K562 (cell line): ENCODE measurements around the gene GRIK1. TPM values are rescaled to one million over a fixed set of nuclear protein-coding genes. Genes with fewer than 3 reads are reported as not detected.

Experiments
- ATAC-seq: fragments of 200-7000 bp; cut with Tn5 transposase; 3 replicates; pipeline ENCODE4 v1.9.1; 2020; ENCODE audit warnings: moderate library complexity
- BruUV-seq: library from RNA; stranded (reverse); fragments of 400-500 nt; replicated peaks from 2 replicates; lab custom pipeline; 2021; lab: Mats Ljungman, UMichigan
- CTCF ChIA-PET: fragments of 300-600 bp; formaldehyde crosslinking; extraction: SDS; loops from one replicate; lab custom pipeline; 2021; ENCODE audit warnings: low intra/inter-chr PET ratio; lab: Yijun Ruan, JAX
- POLR2A ChIA-PET: fragments of 300-600, 350-650 bp; sonication (Branson Sonifier 250); formaldehyde crosslinking; extraction: SDS; loops from one replicate; lab custom pipeline; 2021; ENCODE audit warnings: antibody characterized with exemption, inconsistent platforms; lab: Yijun Ruan, JAX
- DNase-seq, 4 experiments: peaks; one replicate each; pipeline versions ENCODE4 v3.0.0 to v3.0.0-alpha.2; 2011 to 2018; ENCODE audit warnings: low spot score in 3 of 4, mixed read lengths in 3 of 4; ENCODE audit errors: extremely low read depth in 1 of 4
- FAIRE-seq: peaks from 2 replicates; lab custom pipeline; 2011; peaks lifted over from hg19 to GRCh38; lab: Jason Lieb, UNC
- H2AFZ ChIP-seq: 2 replicates; pipeline ENCODE4 v1.6.0; 2011; ENCODE audit warnings: low read depth, low read length, control low read depth, inconsistent platforms
- H3K27ac ChIP-seq: fragments of 200-600 bp; 3 replicates; pipeline ENCODE4 v1.8.0; 2011; ENCODE audit warnings: low read depth, mild to moderate bottlenecking, control low read depth, inconsistent platforms, low read length, moderate library complexity, mixed read lengths; ENCODE audit errors: extremely low read depth
- H3K27me3 ChIP-seq, 2 experiments: fragments of 300-600 bp in 1 of 2; 2 replicates in 1 of 2; 3 replicates in 1 of 2; pipeline versions ENCODE4 v1.6.0 to v1.8.0; 2011; ENCODE audit warnings: inconsistent platforms in 2 of 2, low read length in 2 of 2, mild to moderate bottlenecking in 1 of 2, mixed read lengths in 1 of 2, moderate library complexity in 1 of 2; ENCODE audit not compliant: control insufficient read depth in 2 of 2, insufficient read depth in 2 of 2
- H3K36me3 ChIP-seq: fragments of 300-600 bp; 3 replicates; pipeline ENCODE4 v1.8.0; 2011; ENCODE audit warnings: mild to moderate bottlenecking, low read length, inconsistent platforms; ENCODE audit not compliant: control insufficient read depth, insufficient read depth
- H3K4me1 ChIP-seq, 2 experiments: fragments of 200-600 bp in 1 of 2; replicated peaks in 1 of 2; 2 replicates in 1 of 2; 3 replicates in 1 of 2; pipeline versions ENCODE4 v1.5.1 to v1.8.0; 2011; ENCODE audit warnings: inconsistent platforms in 2 of 2, low read length in 2 of 2, mild to moderate bottlenecking in 1 of 2, mixed read lengths in 1 of 2, moderate library complexity in 1 of 2; ENCODE audit not compliant: control insufficient read depth in 2 of 2, insufficient read depth in 2 of 2
- H3K4me2 ChIP-seq: 2 replicates; pipeline ENCODE4 v1.6.1; 2011; ENCODE audit warnings: low read length, control low read depth, inconsistent platforms, mixed read lengths; ENCODE audit not compliant: insufficient read depth
- H3K4me3 ChIP-seq: fragments of 200-600 bp; sonication (generic), shearing (Covaris generic); 2 replicates; pipeline ENCODE4 v1.5.1; 2016; ENCODE audit warnings: control low read depth, inconsistent platforms
- H3K79me2 ChIP-seq: fragments of 200-600 bp; 3 replicates; pipeline ENCODE4 v1.8.0; 2011; ENCODE audit warnings: low read length, inconsistent platforms; ENCODE audit not compliant: control insufficient read depth, insufficient read depth
- H3K9ac ChIP-seq, 2 experiments: 2 replicates each; pipeline versions ENCODE4 v1.6.0 to v1.6.1; 2011; ENCODE audit warnings: low read depth in 2 of 2, low read length in 2 of 2, control low read depth in 1 of 2, inconsistent platforms in 1 of 2, mild to moderate bottlenecking in 1 of 2, mixed read lengths in 1 of 2; ENCODE audit not compliant: insufficient read depth in 1 of 2
- H3K9me1 ChIP-seq: one replicate; pipeline ENCODE4 v1.6.0; 2011; ENCODE audit warnings: inconsistent platforms, mild to moderate bottlenecking, low read length, moderate library complexity; ENCODE audit not compliant: control insufficient read depth, insufficient read depth
- H3K9me3 ChIP-seq: replicated peaks from 2 replicates; pipeline ENCODE4 v1.5.1; 2011; ENCODE audit warnings: low read depth, low read length, inconsistent platforms; ENCODE audit not compliant: control insufficient read depth, insufficient read depth
- H4K20me1 ChIP-seq: replicated peaks from 2 replicates; pipeline ENCODE4 v1.6.1; 2011; ENCODE audit warnings: low read length, inconsistent platforms, mixed read lengths; ENCODE audit not compliant: control insufficient read depth, insufficient read depth
- ADNP ChIP-seq: fragments of 200-800 bp; sonication (Bioruptor generic); IDR thresholded peaks from 2 replicates; pipeline ENCODE4 v1.6.1; 2016; ENCODE audit warnings: missing genetic modification characterization, missing compliant biosample characterization
- AFF4 ChIP-seq: sonication (generic); formaldehyde crosslinking; IDR thresholded peaks from 2 replicates; pipeline ENCODE4 v1.8.0; 2023; ENCODE audit warnings: mild to moderate bottlenecking, missing genetic modification reagents
- CHCHD3 ChIP-seq: fragments of 250-450 bp; sonication (Bioruptor Pico); IDR thresholded peaks from 2 replicates; pipeline ENCODE4 v2.1.2; 2022; ENCODE audit warnings: mild to moderate bottlenecking
- EHMT2 ChIP-seq: fragments of 450-650 bp; IDR thresholded peaks from 2 replicates; pipeline ENCODE4 v1.6.1; 2018; ENCODE audit warnings: antibody characterized with exemption
- HDAC6 ChIP-seq: IDR thresholded peaks from 2 replicates; pipeline ENCODE4 v1.6.1; 2012; ENCODE audit warnings: low read depth, mild to moderate bottlenecking, control low read depth, inconsistent platforms, low read length, moderate library complexity
- MAFG ChIP-seq: fragments of 450-650 bp; conservative IDR thresholded peaks from 2 replicates; pipeline ENCODE4 v1.6.1; 2016; ENCODE audit warnings: missing genetic modification characterization, missing compliant biosample characterization
- NFE2 ChIP-seq: IDR thresholded peaks from 2 replicates; pipeline ENCODE4 v1.6.1; 2014; ENCODE audit warnings: antibody characterized with exemption, low read depth
- NFE2L1 ChIP-seq: fragments of 450-650 bp; IDR thresholded peaks from 2 replicates; pipeline ENCODE4 v1.6.1; 2016; ENCODE audit warnings: missing genetic modification characterization, low read depth, mild to moderate bottlenecking, missing compliant biosample characterization, moderate library complexity, borderline replicate concordance
- PATZ1 ChIP-seq: fragments of 250-450 bp; sonication (Bioruptor Pico); IDR thresholded peaks from 2 replicates; pipeline ENCODE4 v1.5.0; 2020; ENCODE audit warnings: mild to moderate bottlenecking, borderline replicate concordance
- SRSF9 ChIP-seq: fragments of 200-400 bp; formaldehyde crosslinking; IDR thresholded peaks from 2 replicates; pipeline ENCODE4 v1.6.1; 2017; ENCODE audit warnings: low read depth, low read length, borderline replicate concordance
- ZHX1 ChIP-seq: fragments of 150-350 bp; conservative IDR thresholded peaks from 2 replicates; pipeline ENCODE4 v1.6.1; 2014; ENCODE audit warnings: low read length
- ZNF3 ChIP-seq: fragments of 250-450 bp; sonication (Bioruptor Pico); IDR thresholded peaks from 2 replicates; pipeline ENCODE4 v1.5.0; 2021; ENCODE audit warnings: mild to moderate bottlenecking, moderate library complexity
- ZNF316 ChIP-seq: fragments of 450-650 bp; IDR thresholded peaks from 2 replicates; pipeline ENCODE4 v1.6.1; 2016
- WGBS: fragments of 100-300 bp; shearing (Covaris generic); methylation state at CpG from one replicate; pipeline ENCODE4 v1.1.6; 2016; ENCODE audit warnings: low coverage, mixed read lengths; ENCODE audit not compliant: insufficient coverage; ENCODE audit errors: missing lambda C conversion rate; 5-methylcytosine and 5-hydroxymethylcytosine counted together
- in situ Hi-C: fragments of 300-500 bp; cut with MboI; formaldehyde crosslinking; loops from 4 replicates; pipeline ENCODE4 v1.15.0; 2018; ENCODE audit warnings: inconsistent platforms, mixed read lengths
- intact Hi-C: fragments of 100-400 bp; cut with micrococcal nuclease; formaldehyde crosslinking; loops from 2 replicates; pipeline ENCODE4 v1.14.2; 2022
- polyA plus RNA-seq, 8 experiments: library from polyadenylated mRNA; depleted of rRNA in 4 of 8; stranded (reverse) in 5 of 8; unstranded in 3 of 8; fragments of >200 nt; fragmentation: Nextera tagmentation in 2 of 8; fragmentation: Illumina TruSeq in 1 of 8; extraction: Ambion mirVana in 2 of 8; extraction: Trizol in 1 of 8; gene quantifications; 2 replicates each; pipeline versions ENCODE4 v1.2.1 to v1.2.3, GENCODE V29; 2011 to 2014; ENCODE audit warnings: inconsistent platforms in 1 of 8, missing spikeins in 1 of 8
- total RNA-seq, 7 experiments: library from RNA; depleted of rRNA in 6 of 7; stranded (reverse); fragments of >200 nt in 6 of 7; fragmentation: Illumina TruSeq in 2 of 7; extraction: Trizol in 2 of 7; gene quantifications; 2 replicates each; pipeline versions ENCODE4 v1.2.1 to v1.2.3, GENCODE V29; 2011 to 2021; ENCODE audit warnings: low replicate concordance in 1 of 7

The GRIK1 gene
- total and polyA plus RNA-seq, 9 of the 15 experiments (the other 6 are each of a cell fraction or from before 2014, with no cell fraction given): 0.17 to 2.8 (median 0.53) TPM

- ChIA-PET CTCF (no interaction called here), POLR2A (no interaction called here)
- Histone ChIP-seq H3K4me3 (no peak overlapping the region), H3K36me3 (no peaks in the 10 kb centered on the region), H3K27me3 (no peaks in the 10 kb centered on the region), H3K27ac (no peak overlapping the region; the same call in 2 of the 3 replicates), H3K9me3 (no peaks in the 10 kb centered on the region), H3K79me2 (no peaks in the 10 kb centered on the region), H3K9me1 (no peaks in the 10 kb centered on the region), H3K9ac (no peak overlapping the region), H3K4me1 (no peaks in the 10 kb centered on the region), H2AFZ (peak overlapping the region; percentile 17; the same call in 1 of the 2 replicates), H3K4me2 (no peak overlapping the region), H4K20me1 (no peaks in the 10 kb centered on the region)
- ATAC-seq: no peak
- in situ Hi-C loops (no loop called here), intact Hi-C loops (no loop called here)
- 6% methylated on average over 3 of the region's 3 CpGs for WGBS
- no TSS peak for BruUV-seq
- DNase-seq: no peak
- no peak for FAIRE-seq
- no peak for TF ChIP-seq AFF4 (CRISPR knock-in tag)
- no peak for TF ChIP-seq SRSF9
- TF ChIP-seq MAFG (tag): peak; percentile 79
- TF ChIP-seq ZNF316: peak; percentile 60
- no peak for TF ChIP-seq HDAC6
- no peak for TF ChIP-seq CHCHD3 (CRISPR knock-in tag)
- TF ChIP-seq NFE2: peak; percentile 48
- peak; percentile 10; the same call in 1 of the 2 replicates for TF ChIP-seq NFE2L1 (tag)
- TF ChIP-seq EHMT2: no peak
- TF ChIP-seq ADNP (tag): no peak
- TF ChIP-seq ZNF3 (CRISPR knock-in tag): no peak
- TF ChIP-seq ZHX1: no peak
- no peak for TF ChIP-seq PATZ1 (CRISPR knock-in tag)
Observed at GRCh38 chr21:29973258-29973657, 33.5 kb upstream of the GRIK1 start.
